H9 (cell line): ENCODE results near the gene S100G. TPM values are rescaled to one million over a fixed set of nuclear protein-coding genes. Genes with fewer than 3 reads are reported as not detected.

Source experiments
- DNase-seq: peaks from one replicate; pipeline ENCODE4 v3.0.0-alpha.2; 2017
- H2AFZ ChIP-seq: one replicate; pipeline ENCODE4 v1.6.1; 2013; ENCODE audit warnings: mild to moderate bottlenecking, low read length, control low read depth, moderate library complexity
- H2AK5ac ChIP-seq: 2 replicates; pipeline ENCODE4 v1.6.1; 2013; ENCODE audit warnings: low read length, control low read depth, mixed read lengths; ENCODE audit not compliant: insufficient read length
- H2BK120ac ChIP-seq: one replicate; pipeline ENCODE4 v1.6.1; 2013; ENCODE audit warnings: low read depth, mild to moderate bottlenecking, low read length, control low read depth, inconsistent platforms; ENCODE audit not compliant: poor library complexity, severe bottlenecking
- H2BK12ac ChIP-seq: 2 replicates; pipeline ENCODE4 v1.6.1; 2013; ENCODE audit warnings: low read length, control low read depth, mixed read lengths, low read depth; ENCODE audit not compliant: insufficient read length
- H2BK15ac ChIP-seq: 2 replicates; pipeline ENCODE4 v1.6.1; 2013; ENCODE audit warnings: low read depth, low read length, control low read depth
- H2BK20ac ChIP-seq: one replicate; pipeline ENCODE4 v1.6.1; 2013; ENCODE audit warnings: low read depth, mild to moderate bottlenecking, low read length, control low read depth, inconsistent platforms; ENCODE audit not compliant: poor library complexity, severe bottlenecking
- H2BK5ac ChIP-seq: 2 replicates; pipeline ENCODE4 v1.6.1; 2013; ENCODE audit warnings: low read length, control low read depth, mixed read lengths; ENCODE audit not compliant: insufficient read length
- H3K14ac ChIP-seq: 2 replicates; pipeline ENCODE4 v1.6.1; 2013; ENCODE audit warnings: low read length, control low read depth; ENCODE audit not compliant: insufficient read depth
- H3K18ac ChIP-seq: 2 replicates; pipeline ENCODE4 v1.6.1; 2013; ENCODE audit warnings: low read depth, mild to moderate bottlenecking, mixed read lengths, low read length, control low read depth; ENCODE audit not compliant: insufficient read length
- H3K23ac ChIP-seq: 2 replicates; pipeline ENCODE4 v1.6.1; 2013; ENCODE audit warnings: low read length, control low read depth, mixed read lengths, low read depth; ENCODE audit not compliant: insufficient read length
- H3K23me2 ChIP-seq: 2 replicates; pipeline ENCODE4 v1.6.1; 2013; ENCODE audit warnings: low read depth, mild to moderate bottlenecking, mixed read lengths, low read length, control low read depth; ENCODE audit not compliant: insufficient read length, poor library complexity, severe bottlenecking
- H3K27ac ChIP-seq: 2 replicates; pipeline ENCODE4 v1.5.1; 2013; ENCODE audit warnings: low read length, control low read depth, mixed read lengths, low read depth; ENCODE audit not compliant: insufficient read length
- H3K27me3 ChIP-seq: 2 replicates; pipeline ENCODE4 v1.6.1; 2013; ENCODE audit warnings: low read length, control low read depth, inconsistent platforms; ENCODE audit not compliant: insufficient read depth
- H3K4ac ChIP-seq: 2 replicates; pipeline ENCODE4 v1.6.1; 2013; ENCODE audit warnings: low read depth, mild to moderate bottlenecking, control low read depth, inconsistent platforms, low read length, moderate library complexity
- H3K4me1 ChIP-seq: 2 replicates; pipeline ENCODE4 v1.6.1; 2013; ENCODE audit warnings: low read length, control low read depth, inconsistent platforms; ENCODE audit not compliant: insufficient read depth
- H3K4me2 ChIP-seq: 2 replicates; pipeline ENCODE4 v1.6.1; 2013; ENCODE audit warnings: low read length, control low read depth, mixed read lengths; ENCODE audit not compliant: insufficient read length, insufficient read depth
- H3K56ac ChIP-seq: 2 replicates; pipeline ENCODE4 v1.6.1; 2013; ENCODE audit warnings: low read depth, mild to moderate bottlenecking, mixed read lengths, low read length, control low read depth; ENCODE audit not compliant: insufficient read length
- H3K79me1 ChIP-seq: 2 replicates; pipeline ENCODE4 v1.6.1; 2013; ENCODE audit warnings: low read depth, mild to moderate bottlenecking, moderate library complexity, low read length, control low read depth, inconsistent platforms; ENCODE audit not compliant: insufficient read depth, poor library complexity, severe bottlenecking
- H3K79me2 ChIP-seq: 2 replicates; pipeline ENCODE4 v1.6.1; 2013; ENCODE audit warnings: low read length, control low read depth, inconsistent platforms; ENCODE audit not compliant: insufficient read depth
- H3K9ac ChIP-seq: 2 replicates; pipeline ENCODE4 v1.6.1; 2013; ENCODE audit warnings: low read length, control low read depth, mixed read lengths; ENCODE audit not compliant: insufficient read length; ENCODE audit errors: extremely low read depth
- H3K9me3 ChIP-seq: one replicate; pipeline ENCODE4 v1.6.1; 2013; ENCODE audit warnings: low read depth, low read length, inconsistent platforms; ENCODE audit not compliant: control insufficient read depth
- H3T11ph ChIP-seq: one replicate; pipeline ENCODE4 v1.6.1; 2013; ENCODE audit warnings: mild to moderate bottlenecking, low read length, control low read depth, inconsistent platforms
- H4K20me1 ChIP-seq: one replicate; pipeline ENCODE4 v1.6.1; 2013; ENCODE audit not compliant: control insufficient read depth, insufficient read length, insufficient read depth
- H4K5ac ChIP-seq: 2 replicates; pipeline ENCODE4 v1.6.1; 2013; ENCODE audit warnings: low read depth, mild to moderate bottlenecking, mixed read lengths, low read length, control low read depth; ENCODE audit not compliant: insufficient read length
- H4K8ac ChIP-seq: replicated peaks from 2 replicates; pipeline ENCODE4 v1.6.1; 2013; ENCODE audit warnings: low read length, control low read depth, mixed read lengths, low read depth; ENCODE audit not compliant: insufficient read length
- H4K91ac ChIP-seq: 2 replicates; pipeline ENCODE4 v1.6.1; 2013; ENCODE audit warnings: low read depth, mild to moderate bottlenecking, moderate library complexity, mixed read lengths, low read length, control low read depth; ENCODE audit not compliant: insufficient read length
- H3K27ac Mint-ChIP-seq, 3 experiments: 2 replicates in 2 of 3; 3 replicates in 1 of 3; pipeline ENCODE4 v1.8.0; 2020 to 2021; ENCODE audit warnings: mixed read lengths in 3 of 3, mild to moderate bottlenecking in 1 of 3, moderate library complexity in 1 of 3
- H3K27me3 Mint-ChIP-seq: 2 replicates; pipeline ENCODE4 v1.8.0; 2021; ENCODE audit warnings: low read depth, mild to moderate bottlenecking, moderate library complexity, mixed read lengths
- H3K36me3 Mint-ChIP-seq, 3 experiments: 2 replicates in 2 of 3; 3 replicates in 1 of 3; pipeline ENCODE4 v1.8.0; 2020 to 2021; ENCODE audit warnings: low read depth in 3 of 3, mixed read lengths in 3 of 3; ENCODE audit not compliant: insufficient read depth in 1 of 3
- H3K4me1 Mint-ChIP-seq, 2 experiments: 2 replicates each; pipeline ENCODE4 v1.8.0; 2020; ENCODE audit warnings: mixed read lengths in 2 of 2
- H3K4me3 Mint-ChIP-seq, 2 experiments: 2 replicates in 1 of 2; 3 replicates in 1 of 2; pipeline ENCODE4 v1.8.0; 2020 to 2021; ENCODE audit warnings: mild to moderate bottlenecking in 2 of 2, mixed read lengths in 2 of 2, moderate library complexity in 1 of 2
- H3K9me3 Mint-ChIP-seq, 2 experiments: 2 replicates in 1 of 2; 3 replicates in 1 of 2; pipeline ENCODE4 v1.8.0; 2020; ENCODE audit warnings: mild to moderate bottlenecking in 2 of 2, mixed read lengths in 2 of 2, moderate library complexity in 1 of 2
- WGBS: extraction: QIAGEN DNeasy Blood & Tissue Kit; methylation state at CpG from one replicate; pipeline ENCODE4 v1.1.7; 2013; ENCODE audit warnings: missing lambda C conversion rate, low lambda C conversion rate, mixed read lengths; ENCODE audit not compliant: insufficient read length; ENCODE audit errors: extremely low coverage; 5-methylcytosine and 5-hydroxymethylcytosine counted together
- total RNA-seq: library from RNA; stranded (reverse); gene quantifications from 2 replicates; pipeline ENCODE4 v1.2.1, GENCODE V29; 2021
- TF ChIP-seq, protein P1 (sequence below): fragments of 200-600 bp; sonication (generic); conservative IDR thresholded peaks from 3 replicates; pipeline ENCODE4 v1.8.0; 2021; ENCODE audit warnings: antibody characterized with exemption, mild to moderate bottlenecking

Gene S100G
- total RNA-seq, 1 experiment from 2014 or later, result not detected

DNA sequence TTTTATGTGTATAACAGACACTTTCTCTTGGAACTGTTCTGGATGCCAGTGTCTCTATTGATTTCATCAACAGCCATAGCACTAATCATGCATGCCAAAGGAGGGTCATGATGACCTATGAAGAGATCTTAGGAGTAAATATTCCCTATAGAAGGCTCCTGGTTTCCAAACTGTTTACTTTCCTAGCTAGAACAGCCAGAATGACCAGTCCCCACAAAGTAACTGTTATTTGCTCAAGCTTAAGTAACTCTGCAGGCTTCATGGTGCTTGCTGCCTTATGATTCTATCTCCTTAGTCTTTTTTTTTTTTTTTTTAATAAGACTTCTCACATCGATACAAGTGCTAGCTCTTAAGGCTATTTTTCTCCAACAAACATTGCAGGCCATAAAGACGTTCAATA, 12.4 kb downstream of the S100G start:
- no peaks in the 10 kb centered on the region for H3K79me1 ChIP-seq
- no peak overlapping the region for H3K4ac ChIP-seq
- H3K4me2 ChIP-seq, result no peak overlapping the region
- no peak overlapping the region for H2AFZ ChIP-seq
- Mint-ChIP-seq H3K9me3 (no peaks in the 10 kb centered on the region), H3K4me3 (no peak overlapping the region), H3K27ac (peak overlapping the region in 1 of 3 experiments; percentile 93; a peak in 1 of 7 replicates), H3K36me3 (peaks cover 51 to 88% (median 85%) of the 10 kb centered on the region in 3 experiments), H3K27me3 (no peaks in the 10 kb centered on the region), H3K4me1 (peaks cover 12 to 28% of the 10 kb centered on the region in 2 experiments)
- no peaks in the 10 kb centered on the region for H3K79me2 ChIP-seq
- no peak overlapping the region for H3K18ac ChIP-seq
- H2AK5ac ChIP-seq, result no peak overlapping the region
- DNase-seq, result no peak
- H2BK120ac ChIP-seq, result no peak overlapping the region
- no peak overlapping the region for H3T11ph ChIP-seq
- no peaks in the 10 kb centered on the region for H3K9me3 ChIP-seq
- no peak overlapping the region for H3K9ac ChIP-seq
- H2BK12ac ChIP-seq, result no peak overlapping the region
- no peak overlapping the region for H3K27ac ChIP-seq
- no peak overlapping the region for H2BK15ac ChIP-seq
- H3K23ac ChIP-seq, result no peak overlapping the region
- no peaks in the 10 kb centered on the region for H3K27me3 ChIP-seq
- H4K91ac ChIP-seq, result no peak overlapping the region
- H3K4me1 ChIP-seq, result peaks cover 5% of the 10 kb centered on the region; the same call in 1 of the 2 replicates
- no peaks in the 10 kb centered on the region for H3K23me2 ChIP-seq
- TF ChIP-seq, protein P1, sequence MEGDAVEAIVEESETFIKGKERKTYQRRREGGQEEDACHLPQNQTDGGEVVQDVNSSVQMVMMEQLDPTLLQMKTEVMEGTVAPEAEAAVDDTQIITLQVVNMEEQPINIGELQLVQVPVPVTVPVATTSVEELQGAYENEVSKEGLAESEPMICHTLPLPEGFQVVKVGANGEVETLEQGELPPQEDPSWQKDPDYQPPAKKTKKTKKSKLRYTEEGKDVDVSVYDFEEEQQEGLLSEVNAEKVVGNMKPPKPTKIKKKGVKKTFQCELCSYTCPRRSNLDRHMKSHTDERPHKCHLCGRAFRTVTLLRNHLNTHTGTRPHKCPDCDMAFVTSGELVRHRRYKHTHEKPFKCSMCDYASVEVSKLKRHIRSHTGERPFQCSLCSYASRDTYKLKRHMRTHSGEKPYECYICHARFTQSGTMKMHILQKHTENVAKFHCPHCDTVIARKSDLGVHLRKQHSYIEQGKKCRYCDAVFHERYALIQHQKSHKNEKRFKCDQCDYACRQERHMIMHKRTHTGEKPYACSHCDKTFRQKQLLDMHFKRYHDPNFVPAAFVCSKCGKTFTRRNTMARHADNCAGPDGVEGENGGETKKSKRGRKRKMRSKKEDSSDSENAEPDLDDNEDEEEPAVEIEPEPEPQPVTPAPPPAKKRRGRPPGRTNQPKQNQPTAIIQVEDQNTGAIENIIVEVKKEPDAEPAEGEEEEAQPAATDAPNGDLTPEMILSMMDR, result no peak
- no peak overlapping the region for H4K5ac ChIP-seq
- H2BK20ac ChIP-seq, result no peak overlapping the region
- no peak overlapping the region for H3K14ac ChIP-seq
- H2BK5ac ChIP-seq, result no peak overlapping the region
- no peaks in the 10 kb centered on the region for H4K20me1 ChIP-seq
- H3K56ac ChIP-seq, result no peak overlapping the region
- WGBS, result no CpG with 5 or more reads among the region's 2 CpGs
- no peak overlapping the region for H4K8ac ChIP-seq
